ENCODE data around the gene SLC8A2.

DNA sequence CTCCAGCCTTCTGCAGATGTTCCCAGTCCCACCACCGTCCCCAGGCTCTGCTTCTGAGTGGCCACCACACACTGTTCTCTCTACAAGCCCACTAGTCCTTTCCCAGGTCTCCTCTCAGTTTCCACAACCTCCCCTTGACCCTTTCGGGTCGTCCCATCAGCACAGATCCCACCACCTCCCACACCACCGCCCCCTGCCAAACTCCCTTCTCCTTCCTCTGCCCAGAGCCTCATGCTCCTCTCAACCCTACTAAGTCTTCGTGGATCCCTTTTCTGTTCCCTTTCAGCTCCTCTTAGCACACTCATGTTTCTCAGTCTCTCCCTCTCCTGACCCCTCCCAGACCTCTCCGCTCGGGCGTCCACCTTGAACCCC is 41.2 kb upstream of the SLC8A2 start:
- TF ChIP-seq, protein P1, sequence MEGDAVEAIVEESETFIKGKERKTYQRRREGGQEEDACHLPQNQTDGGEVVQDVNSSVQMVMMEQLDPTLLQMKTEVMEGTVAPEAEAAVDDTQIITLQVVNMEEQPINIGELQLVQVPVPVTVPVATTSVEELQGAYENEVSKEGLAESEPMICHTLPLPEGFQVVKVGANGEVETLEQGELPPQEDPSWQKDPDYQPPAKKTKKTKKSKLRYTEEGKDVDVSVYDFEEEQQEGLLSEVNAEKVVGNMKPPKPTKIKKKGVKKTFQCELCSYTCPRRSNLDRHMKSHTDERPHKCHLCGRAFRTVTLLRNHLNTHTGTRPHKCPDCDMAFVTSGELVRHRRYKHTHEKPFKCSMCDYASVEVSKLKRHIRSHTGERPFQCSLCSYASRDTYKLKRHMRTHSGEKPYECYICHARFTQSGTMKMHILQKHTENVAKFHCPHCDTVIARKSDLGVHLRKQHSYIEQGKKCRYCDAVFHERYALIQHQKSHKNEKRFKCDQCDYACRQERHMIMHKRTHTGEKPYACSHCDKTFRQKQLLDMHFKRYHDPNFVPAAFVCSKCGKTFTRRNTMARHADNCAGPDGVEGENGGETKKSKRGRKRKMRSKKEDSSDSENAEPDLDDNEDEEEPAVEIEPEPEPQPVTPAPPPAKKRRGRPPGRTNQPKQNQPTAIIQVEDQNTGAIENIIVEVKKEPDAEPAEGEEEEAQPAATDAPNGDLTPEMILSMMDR (IDR thresholded peaks at IDR 0.05; ENCODE audit: low read length) = no peak
- TF ChIP-seq EZH2 (optimal IDR thresholded peaks at IDR 0.05; ENCODE audit: low read depth, low read length) = no peak
